ENCODE results near the gene USP2. TPM values are rescaled to one million over a fixed set of nuclear protein-coding genes. Genes with fewer than 3 reads are reported as not detected.
A peak's percentile ranks its signal among the peaks of the same experiment; 100 is the strongest.

USP2 gene
- total RNA-seq, 1 donor, result 0.43 TPM

GRCh38 chr11:119369132-119369925 lies 12.2 kb downstream of the USP2 start:
- peak; percentile 49 for DNase-seq (ENCODE audit: low read depth)
- H3K4me3 ChIP-seq (ENCODE audit: low read depth, low read length), result peak overlapping the region; percentile 1
- TF ChIP-seq CTCF (IDR thresholded peaks at IDR 0.05; ENCODE audit: insufficient read depth, low read depth, low read length), result no peak

- peak overlapping the region; percentile 15 for H3K4me3 ChIP-seq (ENCODE audit: low read depth, low read length)
- no peak for TF ChIP-seq CTCF (IDR thresholded peaks at IDR 0.05; ENCODE audit: insufficient read depth, low read depth, low read length)
- DNase-seq (ENCODE audit: low read depth), result peak; percentile 87
Observed at GRCh38 chr11:119368121-119369034, 13.1 kb downstream of the USP2 start.

GRCh38 chr11:119367661-119368120 lies 13.8 kb downstream of the USP2 start:
- no peak overlapping the region for H3K4me3 ChIP-seq (ENCODE audit: low read depth, low read length)
- peak; percentile 88 for DNase-seq (ENCODE audit: low read depth)
- TF ChIP-seq CTCF (IDR thresholded peaks at IDR 0.05; ENCODE audit: insufficient read depth, low read depth, low read length), result no peak

GRCh38 chr11:119366690-119367620 lies 14.5 kb downstream of the USP2 start:
- H3K4me3 ChIP-seq (ENCODE audit: low read depth, low read length), result no peak overlapping the region
- DNase-seq (ENCODE audit: low read depth), result peak; percentile 47
- no peak for TF ChIP-seq CTCF (IDR thresholded peaks at IDR 0.05; ENCODE audit: insufficient read depth, low read depth, low read length)

- H3K4me3 ChIP-seq (ENCODE audit: low read depth, low read length), result no peak overlapping the region
- TF ChIP-seq CTCF (IDR thresholded peaks at IDR 0.05; ENCODE audit: insufficient read depth, low read depth, low read length), result no peak
- DNase-seq (ENCODE audit: low read depth), result no peak
Observed at GRCh38 chr11:119365071-119365591, 16.4 kb downstream of the USP2 start.

Data from fibroblast of villous mesenchyme (primary cell).